Esophagus muscularis mucosa (tissue), 4 donors: ENCODE measurements around the gene JSRP1. TPM values are rescaled to one million over a fixed set of nuclear protein-coding genes. Genes with fewer than 3 reads are reported as not detected.

Experiments
- DNase-seq: peaks from one replicate; pipeline ENCODE4 v3.0.0-alpha.2; 2017; ENCODE audit errors: extremely low spot score
- H3K27ac ChIP-seq, 4 donors: fragments of 200-600 bp; sonication (generic); replicated peaks in 1 of 4; 1 replicate in 3 of 4; 2 replicates in 1 of 4; pipeline ENCODE4 v1.5.1; 2016 to 2019; ENCODE audit warnings: mild to moderate bottlenecking in 1 of 4
- H3K27me3 ChIP-seq, 4 donors: fragments of 200-600 bp; sonication (generic); one replicate each; pipeline versions ENCODE4 v1.5.1 to v1.6.0; 2016 to 2019
- H3K36me3 ChIP-seq, 4 donors: fragments of 200-600 bp; sonication (generic); one replicate each; pipeline ENCODE4 v1.5.1; 2016 to 2019
- H3K4me1 ChIP-seq, 4 donors: fragments of 200-600 bp; sonication (generic); one replicate each; pipeline ENCODE4 v1.5.1; 2016 to 2019
- H3K4me3 ChIP-seq, 4 donors: fragments of 200-600 bp; sonication (generic); 1 replicate in 2 of 4; 2 replicates in 2 of 4; pipeline ENCODE4 v1.5.1; 2016 to 2019; ENCODE audit warnings: mild to moderate bottlenecking in 4 of 4, moderate library complexity in 1 of 4
- H3K9me3 ChIP-seq, 4 donors: fragments of 200-600 bp; sonication (generic); 1 replicate in 3 of 4; 2 replicates in 1 of 4; pipeline ENCODE4 v1.5.1; 2016 to 2019
- CTCF ChIP-seq, 3 experiments: fragments of 200-600 bp in 2 of 3; fragments of 450-650 bp in 1 of 3; sonication (generic) in 2 of 3; IDR thresholded peaks; one replicate each; pipeline ENCODE4 v1.5.1; 2017 to 2019; ENCODE audit warnings: antibody characterized with exemption in 3 of 3, mild to moderate bottlenecking in 2 of 3, moderate library complexity in 1 of 3
- EP300 ChIP-seq: sonication (generic); formaldehyde crosslinking; IDR thresholded peaks from one replicate; pipeline ENCODE4 v1.6.1; 2017; ENCODE audit warnings: antibody characterized with exemption
- POLR2A ChIP-seq: fragments of 450-650 bp; IDR thresholded peaks from one replicate; pipeline ENCODE4 v1.6.1; 2017; ENCODE audit warnings: antibody characterized with exemption, moderate library complexity, mild to moderate bottlenecking, low read depth
- POLR2AphosphoS5 ChIP-seq, 2 donors: sonication (generic); formaldehyde crosslinking; IDR thresholded peaks; one replicate each; pipeline ENCODE4 v1.6.1; 2017; ENCODE audit warnings: antibody characterized with exemption in 2 of 2
- WGBS: methylation state at CpG from one replicate; pipeline ENCODE4 v1.1.5; 2018; 5-methylcytosine and 5-hydroxymethylcytosine counted together
- intact Hi-C: fragments of 100-400 bp; cut with DNase I; formaldehyde crosslinking; loops from one replicate; pipeline ENCODE4 v1.15.1; 2023
- total RNA-seq, 4 donors: library from RNA; depleted of rRNA; stranded (reverse); fragments of >200 nt; gene quantifications; one replicate each; pipeline versions ENCODE4 v1.1.0 to v1.2.1, GENCODE V29; 2016

Gene JSRP1
- total RNA-seq, 4 donors from 2014 or later: not detected

GRCh38 chr19:2271234-2272103 lies 15.3 kb upstream of the JSRP1 start:
- peaks cover 47 to 75% (median 71%) of the 10 kb centered on the region in 4 donors for H3K4me1 ChIP-seq
- no peak for DNase-seq
- H3K9me3 ChIP-seq: no peaks in the 10 kb centered on the region
- 23% methylated on average over 36 of the region's 43 CpGs for WGBS
- H3K36me3 ChIP-seq: peaks cover 17 to 38% (median 32%) of the 10 kb centered on the region in 4 donors
- H3K27me3 ChIP-seq: no peaks in the 10 kb centered on the region
- H3K4me3 ChIP-seq: peak overlapping the region; percentile 82 to 100 (median 98)
- peak overlapping the region; percentile 99 to 100 (median 100) for H3K27ac ChIP-seq
- intact Hi-C loops: loop anchor here (1.0 to 2.0 kb wide), 2 partner anchors 35 to 115 kb away; partner anchors contain the start of genes PLEKHJ1 and SF3A2
- TF ChIP-seq POLR2AphosphoS5 (IDR thresholded peaks at IDR 0.05) (no peak), EP300 (no peak), POLR2A (no peak), CTCF (IDR thresholded peaks at IDR 0.05) (no peak)

- peak; percentile 97 for DNase-seq
- intact Hi-C loops: no loop called here
- Histone ChIP-seq H3K27ac (peak overlapping the region; percentile 99 to 100 (median 100)), H3K9me3 (no peaks in the 10 kb centered on the region), H3K4me3 (peak overlapping the region; percentile 82 to 100 (median 98)), H3K36me3 (peaks cover 17 to 30% (median 24%) of the 10 kb centered on the region in 4 donors), H3K27me3 (no peaks in the 10 kb centered on the region), H3K4me1 (peaks cover 50 to 72% (median 66%) of the 10 kb centered on the region in 4 donors)
- TF ChIP-seq POLR2AphosphoS5 (IDR thresholded peaks at IDR 0.05) (peak; percentile 95 to 96), CTCF (IDR thresholded peaks at IDR 0.05) (peak in 1 of 3 experiments; percentile 4), EP300 (no peak), POLR2A (peak; percentile 46)
- WGBS: under 1% methylated on average over 17 of the region's 88 CpGs
These were observed 14.4 kb upstream of the JSRP1 start for GRCh38 chr19:2270423-2271233.

DNA sequence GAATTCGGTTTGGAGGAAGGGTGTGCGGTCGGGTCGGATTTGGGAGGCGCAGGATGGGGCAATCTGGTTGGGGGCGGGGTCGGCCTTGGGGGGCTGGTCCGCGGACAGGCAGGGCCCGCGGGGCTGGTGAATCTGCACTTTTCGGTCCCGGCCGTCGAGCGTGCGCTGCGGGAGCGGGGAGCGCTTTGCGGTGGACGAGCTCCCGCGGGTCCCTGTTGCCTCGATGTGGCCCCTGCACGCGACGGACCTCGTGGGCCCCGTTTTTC lies 13.9 kb upstream of the JSRP1 start:
- intact Hi-C loops: no loop called here

More for the DNA sequence above, 13.9 kb upstream of the JSRP1 start:
- no peak for DNase-seq
- Histone ChIP-seq H3K9me3 (no peaks in the 10 kb centered on the region), H3K36me3 (peaks cover 15 to 30% (median 21%) of the 10 kb centered on the region in 4 donors), H3K27me3 (no peaks in the 10 kb centered on the region), H3K4me1 (peaks cover 44 to 66% (median 60%) of the 10 kb centered on the region in 4 donors), H3K4me3 (peak overlapping the region; percentile 82 to 100 (median 98)), H3K27ac (peak overlapping the region; percentile 99 to 100 (median 100))
- WGBS: 4% methylated on average over 5 of the region's 30 CpGs
- TF ChIP-seq CTCF (IDR thresholded peaks at IDR 0.05) (no peak), EP300 (no peak), POLR2AphosphoS5 (IDR thresholded peaks at IDR 0.05) (no peak), POLR2A (no peak)
